Measurements from ENCODE around the gene COL11A2. TPM values are rescaled to one million over a fixed set of nuclear protein-coding genes. Genes with fewer than 3 reads are reported as not detected.

COL11A2 gene
- total and polyA plus RNA-seq, 2 of the 13 experiments (the other 11 are each of a cell fraction or from before 2014, with no cell fraction given): 0.55 TPM

DNA sequence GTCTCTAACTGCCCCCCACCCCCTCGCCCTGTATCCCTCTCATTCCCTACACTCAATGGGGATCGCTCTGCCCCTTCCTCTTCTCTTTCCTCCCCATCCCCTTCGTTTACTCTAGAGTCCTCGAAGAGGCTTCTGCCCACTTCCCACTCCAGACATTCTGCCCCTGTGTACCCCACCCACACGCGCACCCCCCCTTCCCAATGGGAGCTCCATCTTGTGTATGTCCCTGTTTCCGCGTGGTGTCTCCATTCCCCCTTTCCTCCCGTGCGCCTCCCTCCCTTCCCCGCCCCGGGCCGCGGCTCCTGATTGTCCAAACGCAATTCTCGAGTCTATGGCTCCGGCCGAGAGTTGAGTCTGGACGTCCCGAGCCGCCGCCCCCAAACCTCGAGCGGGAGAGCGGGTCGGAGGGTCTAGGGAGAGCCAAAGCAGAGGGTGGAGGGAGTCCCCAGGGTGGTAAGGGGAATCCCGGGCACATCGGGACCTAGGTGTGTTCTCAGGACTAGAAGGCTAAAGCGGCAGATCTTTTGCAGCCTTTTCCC, 15.4 kb upstream of the COL11A2 start (continued):
- TF ChIP-seq, protein P1, sequence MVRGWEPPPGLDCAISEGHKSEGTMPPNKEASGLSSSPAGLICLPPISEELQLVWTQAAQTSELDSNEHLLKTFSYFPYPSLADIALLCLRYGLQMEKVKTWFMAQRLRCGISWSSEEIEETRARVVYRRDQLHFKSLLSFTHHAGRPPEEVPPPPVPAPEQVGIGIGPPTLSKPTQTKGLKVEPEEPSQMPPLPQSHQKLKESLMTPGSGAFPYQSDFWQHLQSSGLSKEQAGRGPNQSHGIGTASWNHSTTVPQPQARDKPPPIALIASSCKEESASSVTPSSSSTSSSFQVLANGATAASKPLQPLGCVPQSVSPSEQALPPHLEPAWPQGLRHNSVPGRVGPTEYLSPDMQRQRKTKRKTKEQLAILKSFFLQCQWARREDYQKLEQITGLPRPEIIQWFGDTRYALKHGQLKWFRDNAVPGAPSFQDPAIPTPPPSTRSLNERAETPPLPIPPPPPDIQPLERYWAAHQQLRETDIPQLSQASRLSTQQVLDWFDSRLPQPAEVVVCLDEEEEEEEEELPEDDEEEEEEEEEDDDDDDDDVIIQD (CRISPR knock-in tag; IDR thresholded peaks at IDR 0.05; ENCODE audit: low read depth): no peak
- TF ChIP-seq, protein P2, sequence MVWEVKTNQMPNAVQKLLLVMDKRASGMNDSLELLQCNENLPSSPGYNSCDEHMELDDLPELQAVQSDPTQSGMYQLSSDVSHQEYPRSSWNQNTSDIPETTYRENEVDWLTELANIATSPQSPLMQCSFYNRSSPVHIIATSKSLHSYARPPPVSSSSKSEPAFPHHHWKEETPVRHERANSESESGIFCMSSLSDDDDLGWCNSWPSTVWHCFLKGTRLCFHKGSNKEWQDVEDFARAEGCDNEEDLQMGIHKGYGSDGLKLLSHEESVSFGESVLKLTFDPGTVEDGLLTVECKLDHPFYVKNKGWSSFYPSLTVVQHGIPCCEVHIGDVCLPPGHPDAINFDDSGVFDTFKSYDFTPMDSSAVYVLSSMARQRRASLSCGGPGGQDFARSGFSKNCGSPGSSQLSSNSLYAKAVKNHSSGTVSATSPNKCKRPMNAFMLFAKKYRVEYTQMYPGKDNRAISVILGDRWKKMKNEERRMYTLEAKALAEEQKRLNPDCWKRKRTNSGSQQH (CRISPR knock-in tag; IDR thresholded peaks at IDR 0.05; ENCODE audit: low read depth): no peak
- no peak for TF ChIP-seq ZC3H13 (CRISPR knock-in tag; IDR thresholded peaks at IDR 0.05)
- peak; percentile 5 for TF ChIP-seq MED8 (CRISPR knock-in tag; IDR thresholded peaks at IDR 0.05; ENCODE audit: insufficient replicate concordance)
- TF ChIP-seq, protein P3, sequence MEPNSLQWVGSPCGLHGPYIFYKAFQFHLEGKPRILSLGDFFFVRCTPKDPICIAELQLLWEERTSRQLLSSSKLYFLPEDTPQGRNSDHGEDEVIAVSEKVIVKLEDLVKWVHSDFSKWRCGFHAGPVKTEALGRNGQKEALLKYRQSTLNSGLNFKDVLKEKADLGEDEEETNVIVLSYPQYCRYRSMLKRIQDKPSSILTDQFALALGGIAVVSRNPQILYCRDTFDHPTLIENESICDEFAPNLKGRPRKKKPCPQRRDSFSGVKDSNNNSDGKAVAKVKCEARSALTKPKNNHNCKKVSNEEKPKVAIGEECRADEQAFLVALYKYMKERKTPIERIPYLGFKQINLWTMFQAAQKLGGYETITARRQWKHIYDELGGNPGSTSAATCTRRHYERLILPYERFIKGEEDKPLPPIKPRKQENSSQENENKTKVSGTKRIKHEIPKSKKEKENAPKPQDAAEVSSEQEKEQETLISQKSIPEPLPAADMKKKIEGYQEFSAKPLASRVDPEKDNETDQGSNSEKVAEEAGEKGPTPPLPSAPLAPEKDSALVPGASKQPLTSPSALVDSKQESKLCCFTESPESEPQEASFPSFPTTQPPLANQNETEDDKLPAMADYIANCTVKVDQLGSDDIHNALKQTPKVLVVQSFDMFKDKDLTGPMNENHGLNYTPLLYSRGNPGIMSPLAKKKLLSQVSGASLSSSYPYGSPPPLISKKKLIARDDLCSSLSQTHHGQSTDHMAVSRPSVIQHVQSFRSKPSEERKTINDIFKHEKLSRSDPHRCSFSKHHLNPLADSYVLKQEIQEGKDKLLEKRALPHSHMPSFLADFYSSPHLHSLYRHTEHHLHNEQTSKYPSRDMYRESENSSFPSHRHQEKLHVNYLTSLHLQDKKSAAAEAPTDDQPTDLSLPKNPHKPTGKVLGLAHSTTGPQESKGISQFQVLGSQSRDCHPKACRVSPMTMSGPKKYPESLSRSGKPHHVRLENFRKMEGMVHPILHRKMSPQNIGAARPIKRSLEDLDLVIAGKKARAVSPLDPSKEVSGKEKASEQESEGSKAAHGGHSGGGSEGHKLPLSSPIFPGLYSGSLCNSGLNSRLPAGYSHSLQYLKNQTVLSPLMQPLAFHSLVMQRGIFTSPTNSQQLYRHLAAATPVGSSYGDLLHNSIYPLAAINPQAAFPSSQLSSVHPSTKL (CRISPR knock-in tag; IDR thresholded peaks at IDR 0.05): no peak
- TF ChIP-seq HOXA3 (CRISPR knock-in tag; IDR thresholded peaks at IDR 0.05): no peak
- TF ChIP-seq, protein P4, sequence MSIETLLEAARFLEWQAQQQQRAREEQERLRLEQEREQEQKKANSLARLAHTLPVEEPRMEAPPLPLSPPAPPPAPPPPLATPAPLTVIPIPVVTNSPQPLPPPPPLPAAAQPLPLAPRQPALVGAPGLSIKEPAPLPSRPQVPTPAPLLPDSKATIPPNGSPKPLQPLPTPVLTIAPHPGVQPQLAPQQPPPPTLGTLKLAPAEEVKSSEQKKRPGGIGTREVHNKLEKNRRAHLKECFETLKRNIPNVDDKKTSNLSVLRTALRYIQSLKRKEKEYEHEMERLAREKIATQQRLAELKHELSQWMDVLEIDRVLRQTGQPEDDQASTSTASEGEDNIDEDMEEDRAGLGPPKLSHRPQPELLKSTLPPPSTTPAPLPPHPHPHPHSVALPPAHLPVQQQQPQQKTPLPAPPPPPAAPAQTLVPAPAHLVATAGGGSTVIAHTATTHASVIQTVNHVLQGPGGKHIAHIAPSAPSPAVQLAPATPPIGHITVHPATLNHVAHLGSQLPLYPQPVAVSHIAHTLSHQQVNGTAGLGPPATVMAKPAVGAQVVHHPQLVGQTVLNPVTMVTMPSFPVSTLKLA (IDR thresholded peaks at IDR 0.05): no peak
- TF ChIP-seq ZNF777 (CRISPR knock-in tag; IDR thresholded peaks at IDR 0.05): 0 out of 2 replicates have a peak, but pooled peaks have one; percentile 29
- no peak for TF ChIP-seq SAP130 (CRISPR knock-in tag; IDR thresholded peaks at IDR 0.05; ENCODE audit: low read depth)
- no peak for TF ChIP-seq ZFP41 (CRISPR knock-in tag; IDR thresholded peaks at IDR 0.05; ENCODE audit: borderline replicate concordance)
- no peak for TF ChIP-seq RAD51 (IDR thresholded peaks at IDR 0.05; ENCODE audit: borderline replicate concordance)
- TF ChIP-seq ZBTB42 (CRISPR knock-in tag; IDR thresholded peaks at IDR 0.05): no peak
- TF ChIP-seq ZMAT3 (CRISPR knock-in tag; conservative IDR thresholded peaks at IDR 0.05): no peak
- TF ChIP-seq, protein P5, sequence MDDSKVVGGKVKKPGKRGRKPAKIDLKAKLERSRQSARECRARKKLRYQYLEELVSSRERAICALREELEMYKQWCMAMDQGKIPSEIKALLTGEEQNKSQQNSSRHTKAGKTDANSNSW (CRISPR knock-in tag; IDR thresholded peaks at IDR 0.05; ENCODE audit: borderline replicate concordance): no peak
- TF ChIP-seq ETV5 (CRISPR knock-in tag; IDR thresholded peaks at IDR 0.05; ENCODE audit: borderline replicate concordance): no peak
- TF ChIP-seq ZNF24 (IDR thresholded peaks at IDR 0.05): no peak
- TF ChIP-seq TAF1 (CRISPR knock-in tag; IDR thresholded peaks at IDR 0.05): no peak; the same call in 1 of the 2 replicates
- no peak for TF ChIP-seq NFE2L2 (IDR thresholded peaks at IDR 0.05; ENCODE audit: low read length)
- no peak for TF ChIP-seq NR2F6 (IDR thresholded peaks at IDR 0.05)
- no peak for TF ChIP-seq NR2F6 (CRISPR knock-in tag; IDR thresholded peaks at IDR 0.05)
- TF ChIP-seq ZKSCAN5 (CRISPR knock-in tag; IDR thresholded peaks at IDR 0.05): no peak
- TF ChIP-seq CAMTA2 (CRISPR knock-in tag; IDR thresholded peaks at IDR 0.05; ENCODE audit: borderline replicate concordance): no peak
- TF ChIP-seq HNRNPL (IDR thresholded peaks at IDR 0.05; ENCODE audit: low read depth, low read length): no peak
- TF ChIP-seq NFKB2 (CRISPR knock-in tag; IDR thresholded peaks at IDR 0.05; ENCODE audit: borderline replicate concordance): no peak
- no peak for TF ChIP-seq ERF (CRISPR knock-in tag; IDR thresholded peaks at IDR 0.05)
